Stimulated activated CD4-positive, alpha-beta T cell treated with anti-CD3 and anti-CD28 coated beads, Interleukin-1b, Interleukin-23, amount 100 ng/mL, for 1 hour (primary cell): Measurements from ENCODE around the gene FCSK.

Experiments used
- DNase-seq, 2 donors: peaks; one replicate each; pipeline ENCODE4 v3.0.0-alpha.2; 2020; ENCODE audit warnings: low read depth in 2 of 2

FCSK gene

DNA sequence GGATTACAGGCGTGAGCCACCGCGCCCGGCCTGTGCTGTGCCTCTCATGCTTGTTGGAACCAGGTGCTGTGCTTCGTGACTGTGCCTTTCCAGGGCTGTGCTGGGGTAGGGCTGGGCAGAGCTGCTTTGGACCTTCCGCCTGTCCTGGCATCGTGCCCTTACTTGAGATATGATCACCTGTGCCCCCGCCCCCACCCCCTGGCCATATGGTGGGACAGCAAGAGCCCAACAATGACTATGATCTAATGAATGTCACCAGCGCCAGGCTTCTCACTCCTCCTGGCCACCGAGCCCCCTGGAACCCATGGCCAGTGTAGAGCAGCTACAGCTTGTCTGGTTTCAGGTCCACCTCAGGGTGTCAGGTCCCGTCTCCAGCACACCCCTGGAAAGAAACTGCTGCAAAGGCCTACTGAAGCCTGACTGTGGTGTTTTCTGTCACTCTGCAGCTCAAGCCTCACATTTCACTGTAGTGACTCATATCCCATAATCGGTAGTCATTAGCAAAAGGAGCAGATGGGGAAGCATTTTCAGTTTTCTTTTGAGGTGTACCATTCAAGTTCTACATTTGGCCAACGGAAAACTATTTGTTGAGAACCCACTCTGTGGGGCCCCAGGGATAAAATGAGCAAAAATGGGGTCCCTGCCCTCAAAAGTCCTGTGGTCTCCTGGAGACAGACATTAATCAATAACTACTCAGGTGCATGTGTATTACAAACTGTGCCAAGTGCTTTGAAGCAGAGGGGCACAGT, 22.1 kb downstream of the FCSK start:
- no peak for DNase-seq

DNA sequence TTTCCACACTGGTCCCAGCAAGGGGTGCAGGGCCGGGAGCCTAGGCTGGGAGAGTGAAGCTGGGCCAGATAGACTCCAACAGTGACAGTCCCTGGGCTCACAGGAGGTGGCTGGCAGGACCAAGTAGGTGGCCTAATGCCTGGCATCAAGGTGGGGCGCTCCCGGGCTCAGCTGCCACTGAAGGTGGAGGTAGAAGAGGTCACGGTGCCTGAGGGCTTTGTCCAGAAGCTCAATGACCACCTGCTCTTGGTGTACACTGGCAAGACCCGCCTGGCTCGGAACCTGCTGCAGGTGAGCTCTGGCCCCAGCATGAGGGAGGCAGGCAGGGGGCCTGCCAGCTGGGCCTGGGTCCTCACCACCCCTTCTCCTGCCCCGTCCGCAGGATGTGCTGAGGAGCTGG, 23.8 kb downstream of the FCSK start:
- no peak for DNase-seq

DNA sequence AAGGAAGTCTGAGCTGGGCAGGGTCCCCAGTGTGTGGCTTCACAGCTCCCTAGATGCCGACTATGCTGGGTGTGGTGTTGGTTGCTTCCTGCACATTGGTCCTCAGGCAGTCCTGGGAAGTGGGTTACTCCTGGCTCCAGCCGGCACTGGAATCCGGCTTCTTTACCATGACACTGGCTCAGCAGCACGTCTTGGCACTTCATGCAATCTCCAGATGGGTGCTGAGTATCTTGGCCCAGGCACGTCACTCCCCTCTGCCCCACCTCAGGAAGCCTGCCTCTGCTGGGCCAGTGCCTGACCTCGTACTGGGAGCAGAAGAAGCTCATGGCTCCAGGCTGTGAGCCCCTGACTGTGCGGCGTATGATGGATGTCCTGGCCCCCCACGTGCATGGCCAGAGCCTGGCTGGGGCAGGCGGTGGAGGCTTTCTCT, 24.5 kb downstream of the FCSK start:
- DNase-seq: no peak

DNA sequence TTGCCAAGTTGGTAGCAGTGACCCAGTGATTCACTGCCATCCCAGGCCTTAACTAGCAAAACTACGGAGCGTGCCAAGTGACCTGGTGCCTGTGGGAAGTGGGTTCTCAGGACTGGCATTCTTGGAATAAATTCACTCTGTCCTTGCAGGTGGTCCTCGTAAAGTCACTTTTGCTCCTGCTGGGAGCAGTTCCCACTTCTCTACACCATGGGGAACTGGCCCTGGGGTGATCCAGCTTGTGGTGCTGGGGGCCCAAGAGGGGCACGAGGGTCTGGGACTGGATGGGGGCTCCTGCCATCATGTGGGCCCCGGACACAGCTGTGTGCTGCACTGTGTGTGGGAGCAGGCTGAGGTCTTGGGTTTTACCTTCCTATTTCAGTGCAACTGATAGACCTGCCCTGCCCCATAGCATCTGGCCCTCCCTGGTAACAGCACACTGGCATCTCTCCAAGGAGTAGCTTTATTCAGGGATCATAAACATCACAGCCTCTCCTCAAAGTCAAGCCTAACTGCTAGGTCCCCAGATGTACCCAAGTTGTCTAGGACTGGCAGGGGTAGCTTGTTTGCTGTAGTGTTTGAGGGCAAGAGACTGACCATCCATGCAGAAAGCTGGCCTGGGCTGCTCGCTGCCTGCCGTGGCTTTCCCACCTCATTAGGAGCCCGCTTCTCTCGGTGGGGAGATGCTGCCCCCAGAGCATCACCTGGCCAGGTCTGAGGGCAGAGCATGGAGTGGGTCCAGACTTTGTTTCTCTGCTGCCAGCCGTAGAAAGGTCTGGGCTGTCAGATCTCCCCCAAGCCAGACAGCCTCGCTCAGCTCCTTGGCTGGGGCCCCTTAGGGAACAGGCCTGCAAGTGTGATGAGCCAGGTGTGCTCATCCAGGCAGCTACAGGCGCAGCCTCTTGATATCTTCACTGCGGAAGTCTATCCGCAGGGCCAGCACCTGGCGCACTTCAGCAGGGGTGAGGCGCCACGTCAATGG, 26.0 kb downstream of the FCSK start:
- no peak for DNase-seq

DNA sequence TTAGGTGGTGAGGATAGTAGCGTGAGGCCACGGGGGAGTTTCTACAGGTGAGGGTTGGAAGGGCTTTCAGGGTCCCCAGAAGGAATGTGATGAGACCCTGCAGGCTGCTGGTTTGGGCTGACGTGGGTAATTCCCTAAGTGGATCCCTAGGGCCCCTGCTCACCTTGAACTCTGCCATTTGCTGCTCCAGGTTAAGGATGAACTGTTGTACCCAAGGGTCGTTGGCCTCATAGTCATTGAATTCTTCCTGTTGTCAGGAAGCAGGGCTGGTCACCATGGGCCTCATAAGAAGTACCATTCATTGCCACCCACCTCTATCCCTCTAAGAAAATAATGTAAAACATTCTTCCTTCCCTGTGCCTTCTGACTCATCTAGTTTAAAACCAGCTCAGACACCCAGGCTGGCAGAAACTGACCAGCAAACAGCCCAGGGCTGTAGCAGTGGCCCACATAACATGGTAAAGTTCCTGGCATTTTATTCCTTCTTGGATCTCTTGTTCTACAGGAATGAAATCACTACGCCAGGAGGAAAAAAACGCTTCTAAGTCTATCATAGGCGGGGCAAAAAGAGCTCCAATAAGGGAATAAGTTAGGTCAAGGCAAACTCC, 27.6 kb downstream of the FCSK start:
- no peak for DNase-seq

DNA sequence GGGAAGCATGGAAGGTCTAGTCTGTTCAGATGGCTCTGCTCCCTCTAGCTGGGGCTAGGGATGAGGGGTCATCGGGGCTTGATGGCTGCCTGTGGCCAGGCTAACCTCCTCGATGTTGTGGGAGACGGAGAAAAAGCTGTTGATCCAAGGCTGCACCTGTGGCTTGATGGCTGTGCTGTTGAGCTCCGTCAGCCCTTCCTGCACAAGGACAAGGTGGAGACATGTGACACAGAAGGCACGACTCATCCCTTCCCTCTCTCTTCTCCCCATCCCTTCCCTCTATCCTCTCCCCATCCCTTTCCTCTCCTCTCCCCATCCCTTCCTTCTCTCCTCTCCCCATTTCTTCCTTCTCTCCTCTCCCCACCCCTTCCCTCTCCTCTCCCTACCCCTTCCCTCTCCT, 28.2 kb downstream of the FCSK start:
- DNase-seq: no peak

DNA sequence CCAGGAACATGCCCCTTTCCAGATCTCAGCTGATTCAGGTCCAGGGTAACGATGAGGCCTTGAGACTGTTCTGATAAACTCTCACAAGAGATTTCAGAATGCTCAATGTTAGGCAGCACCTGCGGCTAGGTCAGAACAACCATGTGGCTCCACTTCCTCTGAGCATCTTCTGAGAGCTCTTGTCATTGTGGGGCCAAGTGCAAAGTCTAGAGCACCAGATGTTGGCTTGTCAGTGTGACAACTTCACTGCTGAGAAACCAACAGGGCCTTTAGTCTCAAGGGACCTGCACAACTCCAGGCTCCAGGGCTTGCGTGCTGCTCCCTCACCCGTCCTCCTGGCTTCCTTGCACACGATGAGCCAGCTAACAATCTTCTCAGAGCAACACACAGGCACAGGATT, 29.0 kb downstream of the FCSK start:
- DNase-seq: no peak

DNA sequence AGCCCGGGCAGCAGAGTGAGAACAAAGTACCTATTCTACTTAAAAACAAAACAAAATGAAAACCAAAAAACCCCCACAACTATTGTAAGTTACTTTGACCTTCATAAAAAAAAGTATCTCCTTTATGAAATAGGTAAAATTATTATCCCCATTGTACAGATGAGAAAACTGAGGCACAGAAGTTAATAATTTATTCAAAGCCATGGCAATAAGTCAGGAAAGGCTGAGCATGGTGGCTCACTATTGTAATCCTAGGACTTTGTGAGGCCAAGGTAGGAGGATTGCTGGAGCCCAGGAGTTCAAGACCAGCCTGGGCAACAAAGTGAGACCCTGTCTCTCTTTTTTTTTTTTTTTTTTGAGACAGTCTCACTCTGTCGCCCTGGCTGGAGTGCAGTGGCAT, 30.5 kb downstream of the FCSK start:
- no peak for DNase-seq

DNA sequence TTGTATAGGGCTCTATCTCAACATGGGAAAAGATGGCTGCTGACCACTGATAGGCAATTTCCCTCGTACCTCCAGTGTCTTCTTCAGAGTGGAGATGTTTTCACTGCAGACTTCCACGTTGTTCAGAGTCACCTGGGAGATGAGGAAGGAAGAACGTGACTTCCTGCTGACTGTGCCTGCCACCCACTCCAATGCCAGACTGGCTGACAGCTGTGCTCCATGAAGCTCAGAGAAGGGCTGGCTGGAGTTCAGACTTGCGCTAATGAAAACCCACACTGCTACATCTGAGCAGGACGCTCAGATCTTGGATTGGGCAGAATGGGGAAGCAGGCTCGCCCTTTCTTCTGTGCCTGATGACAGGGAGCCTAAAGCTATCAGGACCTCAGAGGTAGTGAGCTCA, 35.9 kb downstream of the FCSK start:
- no peak for DNase-seq

DNA sequence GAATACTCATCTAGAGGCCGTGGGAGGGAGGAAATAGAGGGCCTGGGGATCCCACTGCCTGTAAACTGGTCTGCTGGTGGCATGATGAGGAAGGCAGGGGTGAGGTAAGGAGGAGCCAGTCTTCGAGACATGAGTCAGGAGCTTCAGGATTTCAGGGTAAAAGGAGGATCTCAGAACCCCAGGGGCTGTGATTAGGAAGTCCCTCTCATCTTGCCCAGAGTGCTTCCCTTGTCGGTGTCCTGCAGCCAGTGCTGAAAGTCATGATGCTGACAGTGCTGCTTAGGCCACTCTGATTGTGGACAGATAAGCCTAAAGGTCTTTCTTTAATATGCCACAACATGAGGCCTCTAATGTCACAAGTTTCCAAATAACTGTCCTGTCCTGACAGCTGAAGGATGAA, 39.4 kb downstream of the FCSK start:
- no peak for DNase-seq

DNA sequence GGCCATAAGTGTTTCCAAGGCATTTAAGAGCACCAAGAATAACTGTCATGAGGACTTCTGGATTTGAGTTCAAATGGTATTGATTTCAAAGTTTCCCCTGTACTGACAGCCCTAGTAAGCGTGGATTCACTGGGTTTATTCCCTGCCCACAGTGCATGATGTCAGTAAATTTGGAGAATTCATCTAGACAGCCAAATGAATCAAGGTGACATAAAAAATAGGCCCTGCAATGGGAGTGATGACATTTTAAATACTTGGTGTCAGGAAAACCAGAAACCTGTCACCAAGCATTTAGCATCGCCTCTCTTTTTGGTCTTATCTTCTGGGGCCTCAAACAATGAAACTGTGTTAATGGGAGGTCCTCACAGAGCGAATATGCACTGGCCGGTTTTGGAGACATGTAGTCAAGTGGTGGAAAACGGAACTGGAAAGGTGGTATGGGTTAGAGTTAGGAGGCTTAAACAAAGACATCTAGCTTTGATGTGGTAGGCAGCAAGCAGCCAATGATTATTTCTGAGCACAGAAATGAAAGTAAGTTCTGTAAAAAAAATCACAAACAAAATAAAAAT, 39.9 kb downstream of the FCSK start:
- DNase-seq: no peak

DNA sequence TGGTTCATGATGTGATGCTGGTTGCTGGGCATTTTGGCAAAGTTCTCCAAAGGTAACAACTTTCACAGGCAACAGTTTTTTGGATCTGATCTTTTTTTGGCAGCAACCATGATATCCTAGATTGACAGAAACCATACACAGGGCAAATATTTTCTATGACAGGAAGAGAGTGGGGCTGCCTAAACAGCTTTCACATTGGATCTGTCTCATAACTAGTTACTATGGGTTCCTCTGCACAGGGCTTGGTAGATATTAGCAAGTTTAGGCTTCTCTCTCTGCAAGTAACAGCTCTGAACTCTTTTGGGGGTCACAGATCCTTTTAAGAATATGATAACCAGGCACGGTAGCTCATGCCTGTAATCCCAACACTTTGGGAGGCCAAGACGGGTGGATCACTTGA, 40.4 kb downstream of the FCSK start:
- no peak for DNase-seq

DNA sequence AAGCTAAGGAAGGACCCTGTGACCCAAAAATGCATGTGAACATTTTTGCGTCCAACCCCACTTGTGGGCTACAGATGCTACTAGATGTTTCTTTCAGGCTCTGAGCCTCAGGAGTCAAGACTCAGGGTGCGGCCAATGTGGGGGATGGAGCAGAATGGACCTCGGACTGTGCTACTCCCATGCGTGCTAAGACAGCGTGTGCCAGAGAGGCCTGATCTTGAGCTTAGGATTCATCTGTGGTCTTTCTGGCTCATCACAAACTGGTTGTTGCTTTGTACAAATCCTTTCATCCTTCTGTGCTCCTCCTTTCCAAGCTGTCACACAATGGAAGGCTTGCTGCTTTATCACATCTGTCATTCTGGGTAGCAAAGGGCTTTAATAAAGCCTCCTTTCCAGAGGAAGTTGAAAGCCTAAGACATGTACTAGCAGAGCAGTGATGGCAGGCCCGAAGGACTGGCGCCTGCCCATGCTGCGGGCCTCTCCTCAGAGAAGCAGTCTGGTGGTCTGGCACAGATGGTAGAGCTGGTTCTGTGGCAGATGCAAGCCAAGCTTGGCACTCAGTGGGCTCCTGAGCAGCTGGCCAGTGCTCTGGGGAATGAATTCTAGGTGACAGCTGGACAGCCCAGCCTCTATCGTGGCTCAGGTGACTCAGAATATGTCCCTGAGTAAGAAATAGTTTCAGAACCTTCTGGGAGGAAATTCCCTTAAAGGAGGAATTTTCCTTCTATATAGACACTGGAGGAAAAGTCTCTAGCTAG, 41.2 kb downstream of the FCSK start:
- DNase-seq: no peak

DNA sequence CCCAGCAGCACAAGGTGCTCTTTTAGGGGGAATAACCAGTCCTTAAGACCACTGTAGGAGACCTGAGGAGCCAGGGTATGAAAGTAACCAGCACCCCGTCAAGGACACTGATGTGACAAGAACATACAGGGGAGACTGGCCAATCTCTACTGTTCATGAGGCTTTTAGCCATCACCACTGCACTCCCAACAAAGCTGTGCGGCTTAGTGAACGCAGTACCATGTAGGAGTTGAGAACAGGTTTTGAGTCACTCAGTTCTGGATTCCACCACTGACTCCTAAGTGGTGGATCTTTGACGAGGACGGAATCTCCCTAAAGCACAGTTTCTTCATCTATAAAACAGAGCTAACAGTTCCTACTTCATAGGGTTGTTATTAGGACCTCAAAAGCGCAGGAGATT, 42.1 kb downstream of the FCSK start:
- no peak for DNase-seq

DNA sequence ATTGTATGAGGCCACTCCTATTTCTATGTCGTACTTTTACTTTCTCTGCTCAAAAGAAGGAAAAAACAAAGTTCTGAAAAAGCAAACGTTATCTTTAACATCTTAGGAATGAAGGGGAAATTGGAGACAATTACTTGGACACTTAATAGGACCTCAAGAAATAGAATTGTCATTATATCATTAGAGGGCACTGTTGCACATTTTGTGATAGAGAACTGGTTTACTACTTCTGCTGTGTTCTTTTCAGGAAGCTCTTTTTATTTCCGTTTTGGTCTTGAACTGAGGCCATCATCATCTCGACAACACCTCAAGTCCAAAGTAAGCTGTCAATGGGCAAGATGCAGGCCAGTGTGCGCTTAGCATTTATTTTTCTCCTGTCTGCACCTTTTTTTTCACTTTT, 54.4 kb downstream of the FCSK start:
- no peak for DNase-seq

DNA sequence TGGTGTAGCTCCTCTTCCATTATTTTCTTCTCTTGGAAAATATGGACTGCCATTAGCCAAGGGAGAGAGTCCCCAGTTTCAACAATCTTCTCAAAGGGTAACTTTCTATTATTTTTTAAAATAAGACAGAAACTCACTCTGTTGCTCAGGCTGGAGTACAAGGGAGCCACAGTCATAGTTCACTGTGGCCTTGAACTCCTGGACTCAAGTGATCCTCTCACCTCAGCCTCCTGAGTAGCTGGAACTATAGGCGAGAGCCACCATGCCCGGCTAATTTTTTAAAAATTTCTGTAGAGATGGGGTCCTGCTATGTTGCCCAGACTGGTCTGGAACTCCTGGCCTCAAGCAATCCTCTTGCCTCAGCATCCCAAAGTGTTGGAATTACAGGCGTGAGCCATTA, 55.8 kb downstream of the FCSK start:
- no peak for DNase-seq

DNA sequence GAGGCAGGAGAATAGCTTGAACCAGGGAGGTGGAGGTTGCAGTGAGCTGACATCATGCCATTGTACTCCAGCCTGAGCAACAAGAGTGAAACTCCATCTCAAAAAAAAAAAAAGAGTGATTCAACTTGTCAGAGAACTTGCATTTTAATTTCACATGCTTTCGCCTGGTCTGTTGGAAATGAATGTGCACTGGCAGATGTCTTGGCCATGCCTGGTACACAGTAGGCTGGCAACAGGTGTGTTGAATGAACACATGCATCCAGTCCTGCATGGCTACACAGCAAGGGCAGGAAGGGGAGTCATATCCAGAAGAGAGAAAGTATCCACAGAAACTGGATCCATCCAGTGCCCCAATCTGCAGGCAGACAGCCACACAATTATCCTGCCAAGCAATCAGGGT, 57.4 kb downstream of the FCSK start:
- no peak for DNase-seq

DNA sequence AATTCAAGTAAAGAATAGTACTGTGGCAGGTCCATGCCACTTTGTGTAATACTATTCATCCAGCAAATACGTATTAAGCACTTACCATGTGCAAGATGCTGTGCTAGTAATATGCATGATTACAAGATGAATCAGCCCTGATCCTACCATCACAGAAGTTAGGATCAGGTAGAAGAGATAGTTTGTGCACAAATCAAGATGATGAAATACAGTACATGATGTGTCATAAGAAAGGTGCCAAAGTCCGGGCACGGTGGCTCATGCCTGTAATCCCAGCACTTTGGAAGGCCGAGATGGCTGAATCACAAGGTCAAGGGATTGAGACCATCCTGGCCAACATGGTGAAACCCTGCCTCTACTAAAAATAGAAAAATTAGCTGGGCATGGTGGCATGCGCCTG, 58.1 kb downstream of the FCSK start:
- no peak for DNase-seq

DNA sequence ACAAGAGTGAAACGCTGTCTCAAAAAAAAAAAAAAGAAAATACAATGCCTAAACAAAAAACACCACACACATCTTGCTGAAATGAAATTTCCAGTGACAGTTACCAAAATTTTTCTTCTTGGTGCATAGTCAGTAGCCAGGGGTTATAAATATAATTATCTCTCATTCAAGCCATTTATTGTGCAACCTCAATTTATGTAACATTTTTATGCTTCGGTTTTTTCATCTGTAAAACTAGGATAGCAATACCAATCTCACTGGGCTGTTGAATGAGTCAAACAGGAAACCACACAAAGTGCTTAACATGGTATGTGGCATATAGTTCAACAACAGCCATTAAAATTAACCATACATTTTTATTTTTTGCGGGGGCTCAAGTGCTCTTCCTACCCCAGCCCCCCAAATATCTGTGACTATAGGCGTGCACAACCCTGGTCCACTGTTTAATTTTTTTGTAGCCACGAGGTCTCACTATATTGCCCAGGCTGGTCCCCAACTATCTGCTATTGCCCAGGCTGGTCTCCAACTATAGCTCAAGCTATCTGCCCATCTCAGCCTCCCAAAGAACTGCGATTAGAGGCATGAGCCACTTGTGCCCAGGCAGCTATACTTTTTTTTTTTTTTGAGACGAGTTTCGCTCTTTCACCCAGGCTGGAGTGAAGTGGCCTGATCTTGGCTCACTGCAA, 66.4 kb downstream of the FCSK start:
- DNase-seq: no peak

DNA sequence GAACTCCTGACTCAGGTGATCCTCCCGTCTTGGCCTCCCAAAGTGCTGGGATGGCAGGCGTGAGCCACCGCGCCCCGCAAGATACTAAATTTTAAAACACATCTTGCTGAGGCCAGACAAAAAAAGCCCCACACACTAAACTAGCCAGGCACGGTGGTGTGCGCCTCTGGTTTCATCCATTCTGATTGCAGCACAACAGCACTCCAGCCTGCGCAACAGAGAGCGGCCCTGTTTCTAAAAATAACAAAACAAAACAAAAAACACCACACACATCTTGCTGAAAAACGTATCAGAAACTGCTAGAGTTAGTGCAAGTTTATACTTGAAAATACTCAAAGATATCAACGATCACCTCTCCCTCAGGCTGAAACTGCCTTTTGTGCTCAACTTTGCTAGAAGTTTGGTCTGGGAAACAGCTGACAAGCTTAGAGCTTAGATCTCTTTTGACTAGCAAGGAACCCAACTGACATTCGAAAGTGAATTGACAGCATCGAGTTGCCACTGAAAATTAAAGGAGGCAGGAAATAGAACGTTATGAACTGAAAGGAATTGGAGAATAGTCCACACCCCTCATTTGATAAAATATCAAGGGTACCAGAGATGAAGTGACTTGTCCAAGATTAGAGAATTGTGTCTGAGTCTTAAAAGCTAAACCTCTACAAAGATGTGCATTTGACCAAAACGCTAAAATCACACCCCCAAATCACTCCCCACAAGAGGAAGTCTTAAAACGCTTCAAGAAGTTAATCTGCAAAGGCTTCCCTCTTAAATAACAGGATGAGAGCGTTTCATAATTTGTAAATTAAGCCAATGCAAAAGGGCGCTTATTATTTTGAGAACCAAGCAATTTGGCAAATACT, 68.1 kb downstream of the FCSK start:
- DNase-seq: no peak
